HepG2 (cell line): ENCODE data around the gene TOPBP1. TPM values are rescaled to one million over a fixed set of nuclear protein-coding genes. Genes with fewer than 3 reads are reported as not detected.
A peak's percentile ranks its signal among the peaks of the same experiment; 100 is the strongest.

Experiments used
- ATAC-seq: fragments of 200-7000 bp; cut with Tn5 transposase; 3 replicates; pipeline ENCODE4 v1.9.1; 2020; ENCODE audit warnings: mild to moderate bottlenecking, moderate library complexity
- BruUV-seq: library from RNA; stranded (reverse); fragments of 400-500 nt; replicated peaks from 2 replicates; lab custom pipeline; 2021; lab: Mats Ljungman, UMichigan
- CTCF ChIA-PET: fragments of 300-600 bp; formaldehyde crosslinking; extraction: SDS; loops from one replicate; lab custom pipeline; 2021; ENCODE audit warnings: low total read pairs, inconsistent platforms, low intra/inter-chr PET ratio; lab: Yijun Ruan, JAX
- POLR2A ChIA-PET: fragments of 350-600 bp; sonication (Branson Sonifier 250); formaldehyde crosslinking; loops from one replicate; lab custom pipeline; 2020; ENCODE audit warnings: antibody characterized with exemption, inconsistent platforms; lab: Yijun Ruan, JAX
- DNase-seq: peaks from one replicate; pipeline ENCODE4 v3.0.0-alpha.2; 2015; ENCODE audit warnings: low spot score
- FAIRE-seq: peaks from 3 replicates; lab custom pipeline; 2011; peaks lifted over from hg19 to GRCh38; lab: Jason Lieb, UNC
- H2AFZ ChIP-seq: one replicate; pipeline ENCODE4 v1.6.1; 2011; ENCODE audit warnings: low read length, inconsistent platforms
- H3K27ac ChIP-seq: fragments of 300-600 bp; 3 replicates; pipeline ENCODE4 v1.8.0; 2011; ENCODE audit warnings: mixed run types, mild to moderate bottlenecking, mixed read lengths, low read length, inconsistent platforms; ENCODE audit not compliant: insufficient read depth; ENCODE audit errors: extremely low read length
- H3K27me3 ChIP-seq, 2 experiments: fragments of 200-600 bp in 1 of 2; 2 replicates in 1 of 2; 3 replicates in 1 of 2; pipeline versions ENCODE4 v1.6.0 to v1.8.0; 2011; ENCODE audit warnings: low read length in 2 of 2, mild to moderate bottlenecking in 2 of 2, moderate library complexity in 2 of 2, inconsistent platforms in 1 of 2; ENCODE audit not compliant: insufficient read depth in 2 of 2, control insufficient read depth in 1 of 2
- H3K36me3 ChIP-seq, 2 experiments: fragments of 200-600 bp in 1 of 2; replicated peaks in 1 of 2; 2 replicates in 1 of 2; 3 replicates in 1 of 2; pipeline versions ENCODE4 v1.5.1 to v1.8.0; 2011; ENCODE audit warnings: low read length in 2 of 2, inconsistent platforms in 1 of 2; ENCODE audit not compliant: insufficient read depth in 2 of 2, control insufficient read depth in 1 of 2
- H3K4me1 ChIP-seq: 2 replicates; pipeline ENCODE4 v1.5.1; 2012; ENCODE audit warnings: low read length, inconsistent platforms; ENCODE audit not compliant: insufficient read depth
- H3K4me2 ChIP-seq: 2 replicates; pipeline ENCODE4 v1.6.0; 2011; ENCODE audit warnings: low read depth, low read length, inconsistent platforms
- H3K4me3 ChIP-seq, 3 experiments: fragments of 200-600 bp in 1 of 3; sonication (generic), shearing (Covaris generic) in 1 of 3; replicated peaks in 1 of 3; 2 replicates each; pipeline ENCODE4 v1.5.1; 2011 to 2016; ENCODE audit warnings: low read length in 3 of 3, inconsistent platforms in 2 of 3, low read depth in 2 of 3, mild to moderate bottlenecking in 2 of 3, control low read depth in 1 of 3, mixed read lengths in 1 of 3; ENCODE audit not compliant: insufficient read depth in 1 of 3
- H3K79me2 ChIP-seq: one replicate; pipeline ENCODE4 v1.6.1; 2011; ENCODE audit warnings: low read length, inconsistent platforms; ENCODE audit not compliant: insufficient read depth
- H3K9ac ChIP-seq: 2 replicates; pipeline ENCODE4 v1.6.0; 2011; ENCODE audit warnings: mild to moderate bottlenecking, low read depth, low read length, inconsistent platforms; ENCODE audit not compliant: insufficient read depth
- H3K9me3 ChIP-seq: 2 replicates; pipeline ENCODE4 v1.5.1; 2012; ENCODE audit warnings: mild to moderate bottlenecking, low read length
- H4K20me1 ChIP-seq: 2 replicates; pipeline ENCODE4 v1.6.0; 2011; ENCODE audit warnings: inconsistent platforms, mild to moderate bottlenecking, low read length, moderate library complexity; ENCODE audit not compliant: insufficient read depth
- FIP1L1 ChIP-seq: fragments of 200-400 bp; formaldehyde crosslinking; IDR thresholded peaks from 2 replicates; pipeline ENCODE4 v1.6.1; 2018; ENCODE audit warnings: low read depth, mild to moderate bottlenecking, low read length, moderate library complexity, borderline replicate concordance; ENCODE audit not compliant: insufficient read depth
- JDP2 ChIP-seq: sonication (generic); formaldehyde crosslinking; IDR thresholded peaks from 2 replicates; pipeline ENCODE4 v1.8.1; 2022; ENCODE audit warnings: missing genetic modification reagents, borderline replicate concordance
- RAD21 ChIP-seq: fragments of 450-650 bp; formaldehyde crosslinking; IDR thresholded peaks from 2 replicates; pipeline ENCODE4 v1.5.0; 2020; ENCODE audit warnings: mild to moderate bottlenecking
- SMC3 ChIP-seq: IDR thresholded peaks from 2 replicates; pipeline ENCODE4 v1.6.1; 2011; ENCODE audit warnings: low read length, improper control_type of control experiment
- SP5 ChIP-seq: IDR thresholded peaks from 2 replicates; pipeline ENCODE4 v1.6.1; 2016; ENCODE audit warnings: low read depth, borderline replicate concordance
- STAG1 ChIP-seq: sonication (generic); formaldehyde crosslinking; IDR thresholded peaks from 2 replicates; pipeline ENCODE4 v1.4.0; 2020; ENCODE audit warnings: missing genetic modification reagents
- WGBS: methylation state at CpG from one replicate; pipeline ENCODE4 v1.1.6; 2017; ENCODE audit warnings: low lambda C conversion rate; 5-methylcytosine and 5-hydroxymethylcytosine counted together
- in situ Hi-C: cut with HindIII; loops from 2 replicates; pipeline ENCODE4 v1.10.0; 2017; ENCODE audit warnings: low pct_unique_long_range_greater_than_20kb; ENCODE audit not compliant: extremely low pct_ligation_motif_present
- intact Hi-C: fragments of 100-400 bp; cut with micrococcal nuclease; formaldehyde crosslinking; loops from one replicate; pipeline ENCODE4 v1.10.0; 2022; ENCODE audit not compliant: unreplicated experiment
- polyA plus RNA-seq, 8 experiments: library from polyadenylated mRNA; depleted of rRNA in 3 of 8; stranded (reverse) in 7 of 8; unstranded in 1 of 8; fragments of >200 nt; fragmentation: Illumina TruSeq in 4 of 8; extraction: Trizol in 4 of 8; gene quantifications; 2 replicates each; pipeline versions ENCODE4 v1.2.1 to v1.2.3, GENCODE V29; 2011 to 2016; ENCODE audit warnings: low read depth in 4 of 8, missing spikeins in 1 of 8, mixed read lengths in 1 of 8; ENCODE audit not compliant: insufficient read depth in 1 of 8
- total RNA-seq, 5 experiments: library from RNA; depleted of rRNA; stranded (reverse); fragments of >200 nt; fragmentation: Illumina TruSeq; extraction: Trizol; gene quantifications; 2 replicates each; pipeline ENCODE4 v1.2.3, GENCODE V29; 2016; ENCODE audit warnings: low read depth in 1 of 5
- TF ChIP-seq, protein P1 (sequence below): IDR thresholded peaks from 2 replicates; pipeline ENCODE4 v1.6.1; 2012; ENCODE audit warnings: low read depth, low read length, improper control_type of control experiment
- TF ChIP-seq, protein P2 (sequence below): sonication (generic); formaldehyde crosslinking; IDR thresholded peaks from 2 replicates; pipeline ENCODE4 v1.4.0; 2020; ENCODE audit warnings: missing genetic modification reagents

Gene TOPBP1
- total and polyA plus RNA-seq, 2 of the 13 experiments (the other 11 are each of a cell fraction or from before 2014, with no cell fraction given) = 24.3 to 42.9 TPM

DNA sequence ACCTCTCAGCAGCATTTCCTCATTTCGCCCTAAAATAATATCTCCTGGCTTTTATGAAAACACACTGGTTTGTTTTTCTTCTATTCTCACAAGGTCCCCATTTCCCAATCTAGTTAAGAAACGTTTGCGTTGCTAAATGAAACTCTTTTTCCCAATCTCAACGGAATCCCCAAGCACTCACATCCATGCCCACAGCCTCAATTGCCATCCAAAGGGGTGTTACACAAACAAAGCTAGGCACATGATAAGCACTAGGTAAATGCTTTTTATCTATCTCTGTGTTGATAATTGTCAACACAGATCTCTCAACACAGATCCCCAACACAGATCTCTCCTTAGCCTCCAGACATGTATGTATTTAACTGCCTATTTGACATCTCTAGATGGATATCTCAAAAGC is 49.3 kb upstream of the TOPBP1 start (continued):
- TF ChIP-seq, protein P1, sequence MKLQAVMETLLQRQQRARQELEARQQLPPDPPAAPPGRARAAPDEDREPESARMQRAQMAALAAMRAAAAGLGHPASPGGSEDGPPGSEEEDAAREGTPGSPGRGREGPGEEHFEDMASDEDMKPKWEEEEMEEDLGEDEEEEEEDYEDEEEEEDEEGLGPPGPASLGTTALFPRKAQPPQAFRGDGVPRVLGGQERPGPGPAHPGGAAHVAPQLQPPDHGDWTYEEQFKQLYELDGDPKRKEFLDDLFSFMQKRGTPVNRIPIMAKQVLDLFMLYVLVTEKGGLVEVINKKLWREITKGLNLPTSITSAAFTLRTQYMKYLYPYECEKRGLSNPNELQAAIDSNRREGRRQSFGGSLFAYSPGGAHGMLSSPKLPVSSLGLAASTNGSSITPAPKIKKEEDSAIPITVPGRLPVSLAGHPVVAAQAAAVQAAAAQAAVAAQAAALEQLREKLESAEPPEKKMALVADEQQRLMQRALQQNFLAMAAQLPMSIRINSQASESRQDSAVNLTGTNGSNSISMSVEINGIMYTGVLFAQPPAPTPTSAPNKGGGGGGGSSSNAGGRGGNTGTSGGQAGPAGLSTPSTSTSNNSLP = no peak
- TF ChIP-seq, protein P2, sequence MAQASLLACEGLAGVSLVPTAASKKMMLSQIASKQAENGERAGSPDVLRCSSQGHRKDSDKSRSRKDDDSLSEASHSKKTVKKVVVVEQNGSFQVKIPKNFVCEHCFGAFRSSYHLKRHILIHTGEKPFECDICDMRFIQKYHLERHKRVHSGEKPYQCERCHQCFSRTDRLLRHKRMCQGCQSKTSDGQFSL (CRISPR knock-in tag) = no peak
- no peak for TF ChIP-seq JDP2 (CRISPR knock-in tag)
- 0 out of 2 replicates have a peak, but pooled peaks have one; percentile 9 for TF ChIP-seq SP5 (CRISPR knock-in tag)

DNA sequence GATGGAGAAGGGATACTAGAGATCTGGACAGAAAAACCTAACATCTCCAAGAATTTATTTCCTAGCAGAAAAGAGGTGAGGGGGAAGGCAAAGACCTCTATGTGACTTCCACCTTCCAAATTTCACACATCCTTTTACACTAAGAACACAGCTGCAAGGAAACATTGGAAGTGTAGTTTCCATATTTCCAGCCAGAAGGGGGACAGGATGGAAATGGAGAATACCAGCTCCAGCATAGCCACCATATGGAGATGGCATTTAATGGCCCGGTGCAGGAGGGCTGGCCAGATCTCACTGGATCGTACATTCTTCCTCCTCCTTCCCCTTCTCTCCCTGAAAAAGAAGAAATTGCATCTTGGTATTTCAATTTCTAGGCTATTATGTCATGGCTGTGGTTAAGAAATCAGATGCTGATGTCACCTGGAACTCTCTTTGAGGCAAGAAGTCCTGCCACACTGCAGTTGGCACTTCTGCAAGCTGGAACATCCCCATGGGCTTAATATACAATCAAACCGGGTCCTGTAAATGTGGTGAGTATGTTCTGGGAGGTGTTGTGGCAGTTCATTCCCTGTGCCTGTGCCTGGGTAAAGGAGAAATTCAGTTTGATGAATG is 47.5 kb upstream of the TOPBP1 start:
- DNase-seq = no peak
- CTCF ChIA-PET = interaction anchor here (1.4 kb wide), 1 partner anchor 38 kb away, joined by 3 read pairs; no protein-coding TSS in a partner anchor
- Histone ChIP-seq H3K9ac (no peak overlapping the region), H3K4me1 (peaks cover 37% of the 10 kb centered on the region), H3K27me3 (peaks cover 1 to 3% of the 10 kb centered on the region in 2 experiments; a peak in 1 of 5 replicates), H3K4me2 (no peak overlapping the region), H3K9me3 (no peaks in the 10 kb centered on the region), H3K4me3 (no peak overlapping the region), H3K27ac (no peak overlapping the region), H4K20me1 (no peaks in the 10 kb centered on the region), H2AFZ (no peak overlapping the region)
- in situ Hi-C loops = no loop called here
- POLR2A ChIA-PET = interaction anchor here (1.8 to 2.9 kb wide), 2 partner anchors 23 to 38 kb away, joined by 4 to 18 read pairs; partner anchors contain the start of gene TF
- intact Hi-C loops = loop anchor here (2.0 to 5.0 kb wide), 2 partner anchors 34 to 47 kb away; partner anchors contain the start of gene TOPBP1
- FAIRE-seq = no peak
- peak; percentile 73 for ATAC-seq
- 53% methylated on average over 3 of the region's 3 CpGs for WGBS
- no TSS peak for BruUV-seq
- TF ChIP-seq RAD21 (CRISPR knock-in tag) (0 out of 2 replicates have a peak, but pooled peaks have one; percentile 36), SMC3 (peak; percentile 57), FIP1L1 (no peak), STAG1 (peak; percentile 28; the same call in 1 of the 2 replicates)
- TF ChIP-seq, all 625 proteins: peak for 3
- no peaks in the 10 kb centered on the region for H3K36me3 ChIP-seq
- H3K79me2 ChIP-seq = no peaks in the 10 kb centered on the region
